Liver (tissue), 9 donors: ENCODE results near the gene SYT5. TPM values are rescaled to one million over a fixed set of nuclear protein-coding genes. Genes with fewer than 3 reads are reported as not detected.

Experiments
- DNase-seq: peaks from one replicate; pipeline ENCODE4 v3.0.0-alpha.2; 2017; ENCODE audit warnings: low spot score
- H3K27ac ChIP-seq, 2 donors: one replicate each; pipeline ENCODE4 v1.7.0; 2013; ENCODE audit warnings: inconsistent platforms in 2 of 2, low read length in 2 of 2, control low read depth in 1 of 2, low read depth in 1 of 2, mild to moderate bottlenecking in 1 of 2
- H3K27me3 ChIP-seq, 4 donors: one replicate each; pipeline versions ENCODE4 v1.6.1 to v1.7.0; 2013; ENCODE audit warnings: low read length in 3 of 4, inconsistent platforms in 1 of 4, mild to moderate bottlenecking in 1 of 4, moderate library complexity in 1 of 4; ENCODE audit not compliant: control insufficient read depth in 4 of 4, insufficient read depth in 4 of 4
- H3K36me3 ChIP-seq, 4 donors: one replicate each; pipeline versions ENCODE4 v1.6.1 to v1.7.0; 2013; ENCODE audit warnings: low read length in 3 of 4, mild to moderate bottlenecking in 3 of 4, low read depth in 1 of 4, moderate library complexity in 1 of 4; ENCODE audit not compliant: control insufficient read depth in 4 of 4, insufficient read depth in 3 of 4
- H3K4me1 ChIP-seq, 4 donors: one replicate each; pipeline versions ENCODE4 v1.6.1 to v1.7.0; 2013; ENCODE audit warnings: low read length in 3 of 4, mild to moderate bottlenecking in 3 of 4, moderate library complexity in 1 of 4; ENCODE audit not compliant: control insufficient read depth in 4 of 4, insufficient read depth in 4 of 4
- H3K4me3 ChIP-seq, 3 donors: one replicate each; pipeline versions ENCODE4 v1.6.1 to v1.7.0; 2013; ENCODE audit warnings: low read length in 3 of 3, control low read depth in 1 of 3, low read depth in 1 of 3, mild to moderate bottlenecking in 1 of 3
- H3K9ac ChIP-seq, 2 donors: one replicate each; pipeline ENCODE4 v1.7.0; 2013; ENCODE audit warnings: low read length in 2 of 2, mild to moderate bottlenecking in 2 of 2, moderate library complexity in 2 of 2, control low read depth in 1 of 2, low read depth in 1 of 2
- H3K9me3 ChIP-seq, 4 donors: one replicate each; pipeline versions ENCODE4 v1.6.1 to v1.7.0; 2013; ENCODE audit warnings: low read length in 3 of 4; ENCODE audit not compliant: control insufficient read depth in 4 of 4
- ATF3 ChIP-seq: IDR thresholded peaks from 2 replicates; pipeline ENCODE4 v1.6.1; 2016; ENCODE audit warnings: antibody characterized with exemption
- CTCF ChIP-seq: fragments of 150-350 bp; IDR thresholded peaks from 2 replicates; pipeline ENCODE4 v1.5.1; 2017; ENCODE audit warnings: improper control_type of control experiment, low read depth, low read length; ENCODE audit not compliant: missing input control
- FOXA2 ChIP-seq: IDR thresholded peaks from 2 replicates; pipeline ENCODE4 v1.6.1; 2016; ENCODE audit warnings: antibody characterized with exemption
- GABPA ChIP-seq, 2 donors: IDR thresholded peaks in 1 of 2; conservative IDR thresholded peaks in 1 of 2; 2 replicates each; pipeline ENCODE4 v1.6.1; 2016; ENCODE audit warnings: antibody characterized with exemption in 2 of 2, mild to moderate bottlenecking in 1 of 2, moderate library complexity in 1 of 2
- HNF4A ChIP-seq, 2 donors: conservative IDR thresholded peaks; 2 replicates each; pipeline ENCODE4 v1.6.1; 2016; ENCODE audit warnings: antibody characterized with exemption in 2 of 2, mild to moderate bottlenecking in 2 of 2
- HNF4G ChIP-seq: IDR thresholded peaks from 2 replicates; pipeline ENCODE4 v1.6.1; 2016; ENCODE audit warnings: antibody characterized with exemption
- JUND ChIP-seq, 2 donors: IDR thresholded peaks; 2 replicates each; pipeline ENCODE4 v1.6.1; 2016; ENCODE audit warnings: antibody characterized with exemption in 2 of 2
- MAX ChIP-seq: IDR thresholded peaks from 2 replicates; pipeline ENCODE4 v1.6.1; 2016; ENCODE audit warnings: antibody characterized with exemption
- REST ChIP-seq: IDR thresholded peaks from 2 replicates; pipeline ENCODE4 v1.6.1; 2016; ENCODE audit warnings: antibody characterized with exemption, mild to moderate bottlenecking
- SP1 ChIP-seq: IDR thresholded peaks from 2 replicates; pipeline ENCODE4 v1.6.1; 2018; ENCODE audit warnings: antibody characterized with exemption, mild to moderate bottlenecking
- WGBS: extraction: QIAGEN DNeasy Blood & Tissue Kit; methylation state at CpG from one replicate; pipeline ENCODE4 v1.1.7; 2013; 5-methylcytosine and 5-hydroxymethylcytosine counted together
- polyA plus RNA-seq, 2 donors: library from polyadenylated mRNA; stranded (reverse) in 1 of 2; unstranded in 1 of 2; fragments of 200-250 nt in 1 of 2; fragments of >200 nt in 1 of 2; fragmentation: Nextera tagmentation in 1 of 2; extraction: Ambion mirVana in 1 of 2; gene quantifications; one replicate each; pipeline versions ENCODE4 v1.2.1 to v1.2.3, GENCODE V29; 2013 to 2015
- total RNA-seq, 2 donors: library from RNA; depleted of rRNA; stranded (reverse); fragments of >200 nt; gene quantifications; one replicate each; pipeline ENCODE4 v1.2.3, GENCODE V29; 2014
- donor health status: healthy.
- donor health status: healthy.
- donor health status: healthy.
- donor health status: healthy.
- donor health status: healthy.

Gene SYT5
- total and polyA plus RNA-seq, 4 donors = under 0.01 TPM; not detected in 3

GRCh38 chr19:55178781-55179599 lies 1.1 kb downstream of the SYT5 start:
- Histone ChIP-seq H3K4me3 (no peak overlapping the region), H3K27me3 (peaks cover 2 to 10% (median 7%) of the 10 kb centered on the region in 4 donors), H3K9me3 (no peaks in the 10 kb centered on the region), H3K27ac (no peak overlapping the region), H3K36me3 (peaks cover 0 to 2% (median 0%) of the 10 kb centered on the region in 4 donors), H3K9ac (no peak overlapping the region), H3K4me1 (peaks cover 2 to 8% (median 7%) of the 10 kb centered on the region in 4 donors)
- peak; percentile 66 for DNase-seq
- 10% methylated on average over 61 of the region's 61 CpGs for WGBS
- TF ChIP-seq HNF4A (conservative IDR thresholded peaks at IDR 0.05) = no peak

- Histone ChIP-seq H3K4me1 (peaks cover 2 to 8% (median 7%) of the 10 kb centered on the region in 4 donors), H3K36me3 (no peaks in the 10 kb centered on the region), H3K9me3 (no peaks in the 10 kb centered on the region), H3K4me3 (no peak overlapping the region), H3K27me3 (peaks cover 3 to 12% (median 10%) of the 10 kb centered on the region in 4 donors), H3K27ac (no peak overlapping the region), H3K9ac (no peak overlapping the region)
- TF ChIP-seq ATF3 (no peak), FOXA2 (no peak), JUND (IDR thresholded peaks at IDR 0.05) (no peak), CTCF (no peak), HNF4G (no peak), HNF4A (conservative IDR thresholded peaks at IDR 0.05) (no peak), MAX (no peak), REST (no peak), GABPA (IDR thresholded peaks at IDR 0.05 in 1 of 2, conservative IDR thresholded peaks at IDR 0.05 in 1 of 2) (no peak), SP1 (no peak)
- no peak for DNase-seq
- WGBS = 26% methylated on average over 2 of the region's 2 CpGs
These were observed 4.0 kb downstream of the SYT5 start for GRCh38 chr19:55176076-55176475.
